H9 (cell line): Measurements from ENCODE around the gene ZNF117. TPM values are rescaled to one million over a fixed set of nuclear protein-coding genes. Genes with fewer than 3 reads are reported as not detected.

Experiments
- DNase-seq: peaks from one replicate; pipeline ENCODE4 v3.0.0-alpha.2; 2017
- H2AFZ ChIP-seq: one replicate; pipeline ENCODE4 v1.6.1; 2013; ENCODE audit warnings: mild to moderate bottlenecking, low read length, control low read depth, moderate library complexity
- H2AK5ac ChIP-seq: 2 replicates; pipeline ENCODE4 v1.6.1; 2013; ENCODE audit warnings: low read length, control low read depth, mixed read lengths; ENCODE audit not compliant: insufficient read length
- H2BK120ac ChIP-seq: one replicate; pipeline ENCODE4 v1.6.1; 2013; ENCODE audit warnings: low read depth, mild to moderate bottlenecking, low read length, control low read depth, inconsistent platforms; ENCODE audit not compliant: poor library complexity, severe bottlenecking
- H2BK12ac ChIP-seq: 2 replicates; pipeline ENCODE4 v1.6.1; 2013; ENCODE audit warnings: low read length, control low read depth, mixed read lengths, low read depth; ENCODE audit not compliant: insufficient read length
- H2BK15ac ChIP-seq: 2 replicates; pipeline ENCODE4 v1.6.1; 2013; ENCODE audit warnings: low read depth, low read length, control low read depth
- H2BK20ac ChIP-seq: one replicate; pipeline ENCODE4 v1.6.1; 2013; ENCODE audit warnings: low read depth, mild to moderate bottlenecking, low read length, control low read depth, inconsistent platforms; ENCODE audit not compliant: poor library complexity, severe bottlenecking
- H2BK5ac ChIP-seq: 2 replicates; pipeline ENCODE4 v1.6.1; 2013; ENCODE audit warnings: low read length, control low read depth, mixed read lengths; ENCODE audit not compliant: insufficient read length
- H3K14ac ChIP-seq: 2 replicates; pipeline ENCODE4 v1.6.1; 2013; ENCODE audit warnings: low read length, control low read depth; ENCODE audit not compliant: insufficient read depth
- H3K18ac ChIP-seq: 2 replicates; pipeline ENCODE4 v1.6.1; 2013; ENCODE audit warnings: low read depth, mild to moderate bottlenecking, mixed read lengths, low read length, control low read depth; ENCODE audit not compliant: insufficient read length
- H3K23ac ChIP-seq: 2 replicates; pipeline ENCODE4 v1.6.1; 2013; ENCODE audit warnings: low read length, control low read depth, mixed read lengths, low read depth; ENCODE audit not compliant: insufficient read length
- H3K23me2 ChIP-seq: 2 replicates; pipeline ENCODE4 v1.6.1; 2013; ENCODE audit warnings: low read depth, mild to moderate bottlenecking, mixed read lengths, low read length, control low read depth; ENCODE audit not compliant: insufficient read length, poor library complexity, severe bottlenecking
- H3K27ac ChIP-seq: 2 replicates; pipeline ENCODE4 v1.5.1; 2013; ENCODE audit warnings: low read length, control low read depth, mixed read lengths, low read depth; ENCODE audit not compliant: insufficient read length
- H3K27me3 ChIP-seq: 2 replicates; pipeline ENCODE4 v1.6.1; 2013; ENCODE audit warnings: low read length, control low read depth, inconsistent platforms; ENCODE audit not compliant: insufficient read depth
- H3K4ac ChIP-seq: 2 replicates; pipeline ENCODE4 v1.6.1; 2013; ENCODE audit warnings: low read depth, mild to moderate bottlenecking, control low read depth, inconsistent platforms, low read length, moderate library complexity
- H3K4me1 ChIP-seq: 2 replicates; pipeline ENCODE4 v1.6.1; 2013; ENCODE audit warnings: low read length, control low read depth, inconsistent platforms; ENCODE audit not compliant: insufficient read depth
- H3K4me2 ChIP-seq: 2 replicates; pipeline ENCODE4 v1.6.1; 2013; ENCODE audit warnings: low read length, control low read depth, mixed read lengths; ENCODE audit not compliant: insufficient read length, insufficient read depth
- H3K56ac ChIP-seq: 2 replicates; pipeline ENCODE4 v1.6.1; 2013; ENCODE audit warnings: low read depth, mild to moderate bottlenecking, mixed read lengths, low read length, control low read depth; ENCODE audit not compliant: insufficient read length
- H3K79me1 ChIP-seq: 2 replicates; pipeline ENCODE4 v1.6.1; 2013; ENCODE audit warnings: low read depth, mild to moderate bottlenecking, moderate library complexity, low read length, control low read depth, inconsistent platforms; ENCODE audit not compliant: insufficient read depth, poor library complexity, severe bottlenecking
- H3K79me2 ChIP-seq: 2 replicates; pipeline ENCODE4 v1.6.1; 2013; ENCODE audit warnings: low read length, control low read depth, inconsistent platforms; ENCODE audit not compliant: insufficient read depth
- H3K9ac ChIP-seq: 2 replicates; pipeline ENCODE4 v1.6.1; 2013; ENCODE audit warnings: low read length, control low read depth, mixed read lengths; ENCODE audit not compliant: insufficient read length; ENCODE audit errors: extremely low read depth
- H3K9me3 ChIP-seq: one replicate; pipeline ENCODE4 v1.6.1; 2013; ENCODE audit warnings: low read depth, low read length, inconsistent platforms; ENCODE audit not compliant: control insufficient read depth
- H3T11ph ChIP-seq: one replicate; pipeline ENCODE4 v1.6.1; 2013; ENCODE audit warnings: mild to moderate bottlenecking, low read length, control low read depth, inconsistent platforms
- H4K20me1 ChIP-seq: one replicate; pipeline ENCODE4 v1.6.1; 2013; ENCODE audit not compliant: control insufficient read depth, insufficient read length, insufficient read depth
- H4K5ac ChIP-seq: 2 replicates; pipeline ENCODE4 v1.6.1; 2013; ENCODE audit warnings: low read depth, mild to moderate bottlenecking, mixed read lengths, low read length, control low read depth; ENCODE audit not compliant: insufficient read length
- H4K8ac ChIP-seq: replicated peaks from 2 replicates; pipeline ENCODE4 v1.6.1; 2013; ENCODE audit warnings: low read length, control low read depth, mixed read lengths, low read depth; ENCODE audit not compliant: insufficient read length
- H4K91ac ChIP-seq: 2 replicates; pipeline ENCODE4 v1.6.1; 2013; ENCODE audit warnings: low read depth, mild to moderate bottlenecking, moderate library complexity, mixed read lengths, low read length, control low read depth; ENCODE audit not compliant: insufficient read length
- H3K27ac Mint-ChIP-seq, 3 experiments: 2 replicates in 2 of 3; 3 replicates in 1 of 3; pipeline ENCODE4 v1.8.0; 2020 to 2021; ENCODE audit warnings: mixed read lengths in 3 of 3, mild to moderate bottlenecking in 1 of 3, moderate library complexity in 1 of 3
- H3K27me3 Mint-ChIP-seq: 2 replicates; pipeline ENCODE4 v1.8.0; 2021; ENCODE audit warnings: low read depth, mild to moderate bottlenecking, moderate library complexity, mixed read lengths
- H3K36me3 Mint-ChIP-seq, 3 experiments: 2 replicates in 2 of 3; 3 replicates in 1 of 3; pipeline ENCODE4 v1.8.0; 2020 to 2021; ENCODE audit warnings: low read depth in 3 of 3, mixed read lengths in 3 of 3; ENCODE audit not compliant: insufficient read depth in 1 of 3
- H3K4me1 Mint-ChIP-seq, 2 experiments: 2 replicates each; pipeline ENCODE4 v1.8.0; 2020; ENCODE audit warnings: mixed read lengths in 2 of 2
- H3K4me3 Mint-ChIP-seq, 2 experiments: 2 replicates in 1 of 2; 3 replicates in 1 of 2; pipeline ENCODE4 v1.8.0; 2020 to 2021; ENCODE audit warnings: mild to moderate bottlenecking in 2 of 2, mixed read lengths in 2 of 2, moderate library complexity in 1 of 2
- H3K9me3 Mint-ChIP-seq, 2 experiments: 2 replicates in 1 of 2; 3 replicates in 1 of 2; pipeline ENCODE4 v1.8.0; 2020; ENCODE audit warnings: mild to moderate bottlenecking in 2 of 2, mixed read lengths in 2 of 2, moderate library complexity in 1 of 2
- total RNA-seq: library from RNA; stranded (reverse); gene quantifications from 2 replicates; pipeline ENCODE4 v1.2.1, GENCODE V29; 2021
- TF ChIP-seq, protein P1 (sequence below): fragments of 200-600 bp; sonication (generic); conservative IDR thresholded peaks from 3 replicates; pipeline ENCODE4 v1.8.0; 2021; ENCODE audit warnings: antibody characterized with exemption, mild to moderate bottlenecking

The ZNF117 gene
- total RNA-seq, 1 experiment from 2014 or later: 13.6 TPM

GRCh38 chr7:64965594-64965993 lies 25.2 kb downstream of the ZNF117 start:
- Histone ChIP-seq H4K8ac (no peak overlapping the region), H3K14ac (no peak overlapping the region), H3K4me2 (no peak overlapping the region), H4K20me1 (no peaks in the 10 kb centered on the region), H2AK5ac (no peak overlapping the region), H4K91ac (no peak overlapping the region), H3K27me3 (no peaks in the 10 kb centered on the region; the same call in 1 of the 2 replicates), H2BK5ac (no peak overlapping the region), H2BK15ac (no peak overlapping the region), H3K79me1 (no peaks in the 10 kb centered on the region), H3K23me2 (no peaks in the 10 kb centered on the region), H3K18ac (no peak overlapping the region), H2BK120ac (no peak overlapping the region), H2BK20ac (no peak overlapping the region), H2BK12ac (no peak overlapping the region), H3T11ph (no peak overlapping the region), H3K4me1 (no peaks in the 10 kb centered on the region), H3K23ac (no peak overlapping the region), H2AFZ (no peak overlapping the region), H3K56ac (no peak overlapping the region), H4K5ac (no peak overlapping the region), H3K4ac (no peak overlapping the region), H3K27ac (no peak overlapping the region), H3K9me3 (no peaks in the 10 kb centered on the region), H3K9ac (no peak overlapping the region), H3K79me2 (no peaks in the 10 kb centered on the region)
- Mint-ChIP-seq H3K36me3 (peaks cover 5 to 6% (median 6%) of the 10 kb centered on the region in 3 experiments; a peak in 6 of 7 replicates), H3K9me3 (peaks cover 40 to 43% of the 10 kb centered on the region in 2 experiments), H3K27me3 (peaks cover 2% of the 10 kb centered on the region), H3K4me3 (no peak overlapping the region), H3K4me1 (peaks cover 0 to 2% of the 10 kb centered on the region in 2 experiments; a peak in 1 of 4 replicates), H3K27ac (no peak overlapping the region)
- TF ChIP-seq, protein P1, sequence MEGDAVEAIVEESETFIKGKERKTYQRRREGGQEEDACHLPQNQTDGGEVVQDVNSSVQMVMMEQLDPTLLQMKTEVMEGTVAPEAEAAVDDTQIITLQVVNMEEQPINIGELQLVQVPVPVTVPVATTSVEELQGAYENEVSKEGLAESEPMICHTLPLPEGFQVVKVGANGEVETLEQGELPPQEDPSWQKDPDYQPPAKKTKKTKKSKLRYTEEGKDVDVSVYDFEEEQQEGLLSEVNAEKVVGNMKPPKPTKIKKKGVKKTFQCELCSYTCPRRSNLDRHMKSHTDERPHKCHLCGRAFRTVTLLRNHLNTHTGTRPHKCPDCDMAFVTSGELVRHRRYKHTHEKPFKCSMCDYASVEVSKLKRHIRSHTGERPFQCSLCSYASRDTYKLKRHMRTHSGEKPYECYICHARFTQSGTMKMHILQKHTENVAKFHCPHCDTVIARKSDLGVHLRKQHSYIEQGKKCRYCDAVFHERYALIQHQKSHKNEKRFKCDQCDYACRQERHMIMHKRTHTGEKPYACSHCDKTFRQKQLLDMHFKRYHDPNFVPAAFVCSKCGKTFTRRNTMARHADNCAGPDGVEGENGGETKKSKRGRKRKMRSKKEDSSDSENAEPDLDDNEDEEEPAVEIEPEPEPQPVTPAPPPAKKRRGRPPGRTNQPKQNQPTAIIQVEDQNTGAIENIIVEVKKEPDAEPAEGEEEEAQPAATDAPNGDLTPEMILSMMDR: no peak
- no peak for DNase-seq
